Transverse colon (tissue), 4 donors: Measurements from ENCODE around the gene TGFB1I1.

Experiments used
- POLR2AphosphoS5 ChIP-seq, 3 donors: sonication (generic); formaldehyde crosslinking; IDR thresholded peaks; one replicate each; pipeline ENCODE4 v1.6.1; 2016; ENCODE audit warnings: antibody characterized with exemption in 3 of 3
- TF ChIP-seq, protein P1 (sequence below), 5 experiments: fragments of 200-600 bp in 3 of 5; fragments of 450-650 bp in 2 of 5; sonication (generic) in 3 of 5; IDR thresholded peaks; 1 replicate in 2 of 5; 2 replicates in 3 of 5; pipeline ENCODE4 v1.5.1; 2016 to 2017; ENCODE audit warnings: antibody characterized with exemption in 5 of 5, inconsistent platforms in 3 of 5, mild to moderate bottlenecking in 2 of 5, moderate library complexity in 1 of 5

DNA sequence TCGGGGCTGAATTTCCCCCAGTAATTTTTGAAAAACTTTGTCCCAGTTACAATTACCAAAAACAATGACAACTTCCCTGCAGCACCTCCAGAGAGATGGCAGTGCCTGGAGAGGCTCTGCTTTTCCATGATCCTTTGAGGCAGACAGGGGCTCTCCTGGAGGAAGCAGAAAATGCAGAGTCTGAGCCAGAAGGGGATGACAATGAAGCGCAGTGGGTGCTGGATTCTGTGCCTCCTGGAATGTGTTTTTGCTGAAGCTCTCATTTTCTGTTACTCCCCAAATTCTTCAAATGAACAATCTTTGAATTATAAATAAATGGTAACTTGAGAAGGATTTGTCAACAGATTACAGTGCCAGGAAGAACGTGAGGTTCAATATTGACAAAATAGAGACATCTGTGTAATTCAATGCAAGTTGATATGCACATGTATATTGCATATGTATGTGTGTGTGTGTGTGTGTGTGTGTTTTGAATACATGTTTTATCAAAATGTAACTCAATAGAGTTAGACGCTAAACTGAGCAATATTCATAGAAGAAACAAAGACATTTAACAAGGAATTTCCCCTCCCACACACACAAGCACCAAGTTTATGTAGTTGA lies 45.9 kb downstream of the TGFB1I1 start:
- no peak for TF ChIP-seq POLR2AphosphoS5 (IDR thresholded peaks at IDR 0.05)
- TF ChIP-seq, protein P1, sequence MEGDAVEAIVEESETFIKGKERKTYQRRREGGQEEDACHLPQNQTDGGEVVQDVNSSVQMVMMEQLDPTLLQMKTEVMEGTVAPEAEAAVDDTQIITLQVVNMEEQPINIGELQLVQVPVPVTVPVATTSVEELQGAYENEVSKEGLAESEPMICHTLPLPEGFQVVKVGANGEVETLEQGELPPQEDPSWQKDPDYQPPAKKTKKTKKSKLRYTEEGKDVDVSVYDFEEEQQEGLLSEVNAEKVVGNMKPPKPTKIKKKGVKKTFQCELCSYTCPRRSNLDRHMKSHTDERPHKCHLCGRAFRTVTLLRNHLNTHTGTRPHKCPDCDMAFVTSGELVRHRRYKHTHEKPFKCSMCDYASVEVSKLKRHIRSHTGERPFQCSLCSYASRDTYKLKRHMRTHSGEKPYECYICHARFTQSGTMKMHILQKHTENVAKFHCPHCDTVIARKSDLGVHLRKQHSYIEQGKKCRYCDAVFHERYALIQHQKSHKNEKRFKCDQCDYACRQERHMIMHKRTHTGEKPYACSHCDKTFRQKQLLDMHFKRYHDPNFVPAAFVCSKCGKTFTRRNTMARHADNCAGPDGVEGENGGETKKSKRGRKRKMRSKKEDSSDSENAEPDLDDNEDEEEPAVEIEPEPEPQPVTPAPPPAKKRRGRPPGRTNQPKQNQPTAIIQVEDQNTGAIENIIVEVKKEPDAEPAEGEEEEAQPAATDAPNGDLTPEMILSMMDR (IDR thresholded peaks at IDR 0.05), result no peak
